ENCODE measurements around the gene TRIM25.
A peak's percentile ranks its signal among the peaks of the same experiment; 100 is the strongest.
"Not testable (repeated sequence)": the region's sequence is repeated elsewhere in the genome, so short reads cannot be mapped to it uniquely, and the experiment has no call there.

Gene TRIM25

DNA sequence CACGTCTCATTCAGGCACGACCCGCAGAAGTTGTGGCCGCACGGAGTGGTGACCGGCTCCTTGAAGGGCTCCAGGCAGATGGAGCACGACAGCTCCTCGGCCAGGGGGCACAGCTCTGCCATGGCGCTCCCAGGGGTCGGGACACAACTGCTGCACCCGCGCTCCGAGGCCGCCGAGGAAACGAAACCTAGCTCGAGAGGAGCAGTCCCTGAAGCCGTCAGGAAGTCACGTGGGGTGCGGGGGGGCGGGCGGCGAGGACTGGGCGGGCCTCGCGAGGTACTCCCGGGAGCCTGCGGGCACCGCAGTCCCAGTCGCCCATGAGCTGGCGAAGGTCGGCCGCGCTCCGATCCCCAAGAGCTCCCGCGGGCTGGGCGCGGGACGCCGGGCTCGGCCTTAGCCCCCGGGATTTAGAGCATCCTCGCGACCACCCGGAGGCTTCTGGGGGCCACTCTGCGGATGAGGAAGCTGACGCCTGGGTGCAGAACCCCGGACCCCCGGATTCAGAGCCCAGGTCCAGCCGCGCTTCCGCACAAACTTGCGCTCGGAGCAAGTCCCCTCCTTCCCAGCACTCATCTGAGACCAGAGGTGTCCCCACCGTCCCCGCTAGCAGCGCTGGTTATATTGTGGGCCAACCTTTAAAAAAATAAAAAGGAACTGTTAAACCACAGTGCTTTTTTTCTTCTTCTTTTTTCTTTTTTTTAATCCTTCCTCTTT, at the start of gene TRIM25:
Gene TRIM25 (minus strand): TSS at position 183 of the 714 bp plus-strand sequence. CDS start 61 bp downstream, at position 122.
- peak in 54 of 56 donors; percentile 6 to 83 (median 66) for DNase-seq

DNA sequence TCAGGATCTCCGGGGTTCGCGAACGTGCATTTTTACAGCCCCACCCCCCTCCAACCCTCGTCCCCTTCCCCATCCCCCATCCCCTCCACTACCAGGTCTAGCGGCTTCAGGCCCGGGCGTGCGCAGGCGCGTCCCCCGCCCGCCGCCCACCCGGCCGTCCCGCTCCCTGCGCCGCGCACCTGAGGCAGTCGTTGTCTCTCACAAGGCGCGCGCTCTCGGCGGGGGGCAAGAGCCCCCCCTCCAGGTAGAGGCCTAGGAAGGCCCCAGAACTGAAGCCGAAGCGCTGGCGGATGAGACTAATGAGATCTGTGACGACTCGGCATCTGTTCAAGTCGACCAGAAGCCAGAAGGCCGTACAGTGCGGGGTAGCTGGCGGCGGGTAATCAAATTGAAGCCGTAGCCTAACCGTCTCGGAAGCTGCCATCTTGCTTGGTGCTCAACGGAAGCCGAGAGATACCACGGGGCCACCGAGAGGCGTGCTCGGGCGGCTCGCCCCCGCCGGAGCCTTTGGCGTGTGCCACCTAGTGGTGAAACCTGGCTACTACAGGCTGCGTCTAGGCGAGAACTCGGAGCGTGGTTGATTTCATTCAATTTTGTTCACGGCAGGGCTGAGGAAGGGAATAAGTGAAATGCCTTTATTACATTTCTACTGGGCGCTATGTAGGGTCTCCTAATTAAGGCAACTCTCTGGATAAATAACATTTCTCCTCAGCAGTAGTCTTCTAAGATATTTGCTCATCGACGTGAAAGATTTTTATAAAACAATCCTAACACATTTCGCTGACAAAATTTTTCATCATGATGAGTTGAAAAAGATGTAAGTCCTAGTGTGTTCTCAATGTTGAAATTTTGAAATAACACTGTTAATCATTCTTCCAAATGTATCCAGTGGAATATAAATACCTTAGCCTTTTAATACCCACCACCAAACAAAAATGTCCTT, 47.0 kb upstream of the TRIM25 start, which contains the start of gene COIL:
Gene COIL (minus strand): TSS at position 455 of the 943 bp plus-strand sequence. CDS start 31 bp downstream, at position 424.
- peak; percentile 43 to 94 (median 84) for DNase-seq

- DNase-seq: no peak
Measured at GRCh38 chr17:56956992-56957391, 43.1 kb upstream of the TRIM25 start.

- DNase-seq: no peak
Measured at GRCh38 chr17:56949595-56949994, 35.7 kb upstream of the TRIM25 start.

GRCh38 chr17:56948491-56948890, 34.6 kb upstream of the TRIM25 start:
- no peak for DNase-seq

GRCh38 chr17:56947741-56948140, 33.9 kb upstream of the TRIM25 start:
- DNase-seq: no peak

GRCh38 chr17:56945938-56946505, 32.2 kb upstream of the TRIM25 start:
- DNase-seq: no peak

- DNase-seq: no peak
Measured at GRCh38 chr17:56943505-56944125, 29.8 kb upstream of the TRIM25 start.

- DNase-seq: peak in 1 of 56 donors; percentile 51
Measured at GRCh38 chr17:56939869-56940484, 26.1 kb upstream of the TRIM25 start.

- DNase-seq: not testable (repeated sequence)
Measured at GRCh38 chr17:56938206-56938605, 24.4 kb upstream of the TRIM25 start.

- DNase-seq: no peak
Measured at GRCh38 chr17:56937687-56938086, 23.8 kb upstream of the TRIM25 start.

DNA sequence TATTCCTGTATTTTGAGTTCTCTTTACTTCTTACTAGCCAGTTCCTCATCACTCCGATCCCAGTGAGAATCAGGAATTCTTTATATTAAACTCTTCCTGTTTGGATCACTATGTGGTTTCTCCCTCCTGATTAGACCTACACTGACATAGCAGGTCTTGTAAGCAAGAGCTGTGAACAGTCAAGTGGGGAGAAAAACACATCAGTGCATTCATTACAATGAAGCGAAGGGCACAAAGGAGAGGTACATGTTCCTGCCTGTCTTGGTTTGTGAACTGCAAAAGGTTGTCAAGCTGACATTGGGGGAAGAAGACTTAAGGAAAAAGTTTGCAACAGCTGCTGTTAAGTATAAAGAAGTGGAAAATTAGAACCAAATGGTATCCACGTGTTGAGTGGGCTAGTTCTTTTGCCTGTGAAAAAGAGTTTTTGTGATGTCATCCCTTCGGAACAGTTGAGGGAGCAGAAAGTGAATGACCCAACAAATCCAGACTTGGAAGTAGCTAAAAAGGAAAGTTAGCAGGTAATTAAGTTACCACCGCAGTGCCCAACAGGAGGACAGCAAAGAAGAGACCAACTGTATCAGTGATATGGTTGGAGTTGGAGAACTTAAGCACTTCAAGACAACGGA, 23.0 kb upstream of the TRIM25 start:
- DNase-seq: no peak

DNA sequence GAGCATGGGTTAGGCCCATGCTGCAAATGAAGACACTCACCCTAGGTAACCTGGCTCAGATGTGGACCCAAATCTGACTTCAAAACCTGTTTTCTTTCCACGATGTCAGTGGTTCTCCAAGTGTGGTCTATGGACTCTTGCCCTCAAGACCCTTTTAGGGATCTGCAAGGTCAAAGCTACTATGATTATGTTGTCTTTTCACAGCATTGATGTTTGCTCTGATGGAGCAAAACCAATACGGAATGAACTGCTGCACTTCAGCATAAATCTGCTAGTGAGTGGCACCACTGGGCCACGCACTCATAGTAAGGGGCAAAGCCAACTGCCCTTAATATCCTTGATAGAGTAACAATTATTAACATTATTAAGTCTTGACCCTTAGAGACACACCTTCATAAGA, 21.6 kb upstream of the TRIM25 start:
- no peak for DNase-seq

- DNase-seq: no peak
Measured at GRCh38 chr17:56934280-56934679, 20.4 kb upstream of the TRIM25 start.

DNA sequence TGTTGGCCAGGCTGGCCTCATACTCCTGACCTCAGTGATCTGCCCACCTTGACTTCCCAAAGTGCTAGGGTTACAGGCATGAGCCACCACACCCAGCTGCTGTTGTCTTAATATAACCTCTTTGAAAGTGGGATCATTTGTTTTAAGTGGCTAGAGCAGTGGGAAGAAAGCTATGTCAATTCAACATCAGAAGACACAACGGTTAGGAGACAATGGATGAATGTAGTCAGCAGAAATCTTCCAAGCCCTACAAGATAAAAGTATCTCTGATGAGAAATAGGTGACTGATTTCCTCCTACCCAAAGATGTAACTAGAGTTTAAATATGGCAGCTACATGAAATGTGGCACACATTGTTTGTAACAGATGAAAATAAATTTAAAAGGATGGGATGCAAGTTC, 20.0 kb upstream of the TRIM25 start:
- DNase-seq: no peak

DNA sequence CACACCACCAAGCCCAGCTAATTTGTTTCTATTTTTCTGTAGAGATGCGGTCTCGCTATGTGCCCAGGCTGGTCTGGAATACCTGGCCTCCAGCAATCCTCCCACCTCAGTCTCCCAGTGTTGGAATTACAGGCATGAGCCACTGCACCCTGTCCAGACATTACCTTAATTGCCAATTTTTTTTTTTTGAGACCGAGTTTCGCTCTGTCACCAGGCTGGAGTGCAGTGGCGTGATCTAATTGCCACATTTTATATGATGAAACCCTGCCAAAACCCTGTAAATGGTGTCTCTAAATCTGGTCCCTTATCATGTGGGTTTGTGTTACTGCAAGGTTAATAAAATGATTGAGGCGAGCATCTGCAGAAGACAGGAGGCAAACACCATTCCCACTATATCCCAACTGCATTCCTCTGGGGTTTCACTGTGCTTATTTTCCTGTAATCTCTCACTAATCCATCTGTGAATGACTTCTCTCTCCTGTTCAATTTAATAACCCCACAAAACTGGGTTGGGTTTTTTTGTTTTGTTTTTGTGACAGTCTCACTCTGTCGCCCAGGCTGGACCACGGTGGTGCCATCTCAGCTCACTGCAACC, 19.4 kb upstream of the TRIM25 start:
- no peak for DNase-seq

GRCh38 chr17:56930739-56931337, 17.0 kb upstream of the TRIM25 start:
- no peak for DNase-seq

DNA sequence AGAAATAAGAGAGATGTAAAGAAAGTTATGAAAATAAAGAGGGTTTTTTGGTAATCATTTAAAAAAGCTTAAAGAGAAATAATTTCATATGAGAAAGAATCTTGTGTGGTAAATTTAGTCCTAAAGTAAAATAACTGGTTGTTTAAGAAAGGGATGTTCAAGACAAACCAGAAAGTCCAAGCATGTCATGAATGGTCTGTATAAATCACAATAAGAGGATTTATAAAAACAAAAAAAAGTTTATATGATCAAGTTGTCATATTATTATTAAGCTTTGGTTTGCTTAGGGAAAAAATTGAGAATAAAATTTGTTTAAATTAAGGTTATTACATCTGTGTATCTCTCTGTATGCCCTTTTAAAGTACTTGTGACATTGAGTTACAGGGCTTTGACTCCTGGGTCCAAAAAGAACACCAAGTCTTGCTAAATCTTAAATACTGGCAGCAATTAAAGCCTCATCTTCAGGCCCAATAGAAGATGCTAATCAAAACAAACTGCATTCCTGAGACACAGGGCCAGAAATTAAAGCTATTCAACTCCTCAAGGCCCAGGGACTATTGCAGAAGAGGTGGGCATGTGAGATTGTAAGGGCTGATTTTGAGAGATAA, 15.6 kb upstream of the TRIM25 start:
- DNase-seq: no peak

- DNase-seq: no peak
Measured at GRCh38 chr17:56928586-56928985, 14.7 kb upstream of the TRIM25 start.
